ENCODE measurements around the gene DNAAF3.

The DNAAF3 gene

GRCh38 chr19:55165952-55166529 lies 372 bp downstream of the DNAAF3 start:
- DNase-seq, result peak; percentile 90
- H3K27ac ChIP-seq, result no peak overlapping the region
- no peaks in the 10 kb centered on the region for H3K36me3 ChIP-seq
- H3K9me3 ChIP-seq (ENCODE audit: severe bottlenecking), result no peaks in the 10 kb centered on the region
- H3K27me3 ChIP-seq (ENCODE audit: insufficient read depth, low read depth, severe bottlenecking), result peaks cover 5% of the 10 kb centered on the region
- TF ChIP-seq CTCF (IDR thresholded peaks at IDR 0.05; ENCODE audit: low read depth, low read length), result peak; percentile 75
- H3K4me3 ChIP-seq (ENCODE audit: low read depth, low read length), result peak overlapping the region; percentile 52

DNA sequence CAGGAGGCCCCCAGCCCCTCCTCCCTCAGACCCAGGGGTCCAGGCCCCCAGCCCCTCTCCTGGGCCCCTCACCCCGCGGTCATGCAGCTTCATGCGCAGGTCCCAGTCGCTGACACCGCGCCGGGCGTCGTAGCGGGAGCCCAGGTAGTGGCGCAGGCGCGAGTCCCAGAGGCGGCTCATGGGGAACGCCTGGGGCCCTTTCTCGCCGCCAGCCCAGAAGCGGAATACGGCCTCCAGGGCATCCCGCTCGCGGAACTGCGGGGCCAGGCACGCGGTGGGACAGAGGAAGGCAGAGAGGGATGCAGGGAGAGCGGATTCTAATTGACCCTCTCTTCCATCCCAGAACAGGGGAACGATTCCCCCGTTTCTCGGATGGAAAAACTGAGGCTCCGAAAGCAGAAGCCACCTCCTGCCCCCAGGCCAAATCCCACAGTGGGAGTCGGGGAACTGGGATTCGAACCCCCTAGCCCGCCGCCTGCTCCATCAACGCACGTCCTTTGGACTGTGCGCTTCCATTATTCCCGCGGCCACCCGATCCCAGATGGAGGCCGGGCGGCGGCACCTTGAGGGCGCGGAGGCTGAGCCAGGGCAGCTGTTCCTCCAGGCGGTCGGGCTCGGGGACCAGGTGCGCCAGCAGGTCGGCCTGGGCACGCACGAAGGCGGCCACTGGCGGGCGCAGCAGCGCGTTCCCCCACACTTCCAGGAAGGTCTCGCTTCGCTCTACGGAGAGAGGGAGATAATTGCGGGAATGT lies 4.7 kb downstream of the DNAAF3 start:
- Histone ChIP-seq H3K27me3 (ENCODE audit: insufficient read depth, low read depth, severe bottlenecking) (peaks cover 6% of the 10 kb centered on the region), H3K27ac (no peak overlapping the region), H3K9me3 (ENCODE audit: severe bottlenecking) (no peaks in the 10 kb centered on the region), H3K36me3 (no peaks in the 10 kb centered on the region), H3K4me3 (ENCODE audit: low read depth, low read length) (no peak overlapping the region)
- no peak for DNase-seq
- TF ChIP-seq CTCF (IDR thresholded peaks at IDR 0.05; ENCODE audit: low read depth, low read length), result no peak

DNA sequence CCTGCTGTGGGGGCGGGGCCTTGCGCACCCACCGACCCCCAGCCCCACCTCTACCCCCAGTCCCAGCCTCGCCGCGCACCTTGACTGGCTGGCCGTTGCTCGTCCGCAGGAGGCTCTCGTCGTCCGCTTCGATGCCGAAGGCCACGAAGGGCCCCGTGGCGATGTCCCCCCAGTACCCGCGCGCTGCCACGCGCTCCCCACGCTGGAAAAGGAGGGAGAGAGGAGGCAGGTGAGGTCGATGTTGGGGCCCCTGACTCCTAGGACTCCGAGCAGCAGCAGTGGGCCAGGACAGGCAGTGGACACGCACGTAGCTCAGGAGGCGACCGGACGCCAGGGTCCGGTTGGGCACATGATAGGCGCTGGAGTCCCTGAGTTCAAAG lies 5.4 kb downstream of the DNAAF3 start:
- TF ChIP-seq CTCF (IDR thresholded peaks at IDR 0.05; ENCODE audit: low read depth, low read length), result no peak
- Histone ChIP-seq H3K4me3 (ENCODE audit: low read depth, low read length) (peak overlapping the region; percentile 41), H3K27me3 (ENCODE audit: insufficient read depth, low read depth, severe bottlenecking) (peaks cover 6% of the 10 kb centered on the region)

DNA sequence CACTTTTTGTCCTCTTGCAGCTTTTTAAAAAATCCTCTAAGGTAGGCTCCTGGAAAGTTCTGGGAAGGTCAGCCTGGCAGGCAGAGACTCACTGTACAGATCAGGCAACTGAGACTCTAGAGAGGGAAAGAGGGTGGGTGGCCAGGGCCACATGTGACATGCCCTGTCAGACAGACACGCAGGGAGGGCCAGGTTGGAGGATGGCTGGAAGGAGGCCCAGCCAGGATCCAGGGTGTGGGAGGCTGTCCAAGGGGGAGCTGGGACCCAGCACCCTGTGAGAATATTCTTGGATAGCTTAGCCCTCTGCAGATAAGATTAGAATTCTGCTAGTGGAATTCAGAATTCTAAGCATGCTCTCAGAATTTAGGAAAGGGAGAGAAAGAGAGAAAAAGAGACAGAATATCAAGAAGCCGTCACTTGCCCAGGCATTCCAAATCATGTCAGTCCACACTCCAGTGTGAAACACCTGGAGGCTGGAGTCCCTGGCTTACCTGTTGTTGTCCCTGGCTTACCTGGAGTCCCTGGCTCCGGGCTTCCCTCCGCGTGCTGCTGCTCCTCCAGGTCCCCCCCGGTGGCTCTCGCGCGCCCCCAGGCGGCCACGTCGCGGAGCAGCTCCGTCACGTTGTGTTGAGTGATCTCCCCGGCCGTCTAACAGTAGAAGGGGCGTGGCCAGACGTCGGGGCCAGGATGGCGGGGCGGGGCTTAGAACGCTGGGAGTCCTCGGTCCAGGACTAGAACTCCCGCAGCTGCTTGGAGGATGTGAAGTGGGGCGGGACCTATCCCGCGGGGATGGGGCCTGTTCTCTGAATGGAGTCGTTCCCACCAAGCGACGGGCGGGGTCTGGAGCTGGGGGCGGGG lies 6.1 kb downstream of the DNAAF3 start:
- peak; percentile 98 for DNase-seq
- no peaks in the 10 kb centered on the region for H3K36me3 ChIP-seq
- H3K9me3 ChIP-seq (ENCODE audit: severe bottlenecking), result no peaks in the 10 kb centered on the region
- H3K27ac ChIP-seq, result no peak overlapping the region
- TF ChIP-seq CTCF (IDR thresholded peaks at IDR 0.05; ENCODE audit: low read depth, low read length), result peak; percentile 82
- H3K27me3 ChIP-seq (ENCODE audit: insufficient read depth, low read depth, severe bottlenecking), result peaks cover 6% of the 10 kb centered on the region
- peak overlapping the region; percentile 41; the same call in 1 of the 2 replicates for H3K4me3 ChIP-seq (ENCODE audit: low read depth, low read length)

More for the DNA sequence above, 5.4 kb downstream of the DNAAF3 start:
- no peak for DNase-seq
- no peak overlapping the region for H3K27ac ChIP-seq
- H3K36me3 ChIP-seq, result no peaks in the 10 kb centered on the region
- H3K9me3 ChIP-seq (ENCODE audit: severe bottlenecking), result no peaks in the 10 kb centered on the region

- peaks cover 6% of the 10 kb centered on the region for H3K27me3 ChIP-seq (ENCODE audit: insufficient read depth, low read depth, severe bottlenecking)
- TF ChIP-seq CTCF (IDR thresholded peaks at IDR 0.05; ENCODE audit: low read depth, low read length), result no peak
- H3K27ac ChIP-seq, result no peak overlapping the region
- DNase-seq, result no peak
- H3K9me3 ChIP-seq (ENCODE audit: severe bottlenecking), result no peaks in the 10 kb centered on the region
- H3K4me3 ChIP-seq (ENCODE audit: low read depth, low read length), result no peak overlapping the region
- no peaks in the 10 kb centered on the region for H3K36me3 ChIP-seq
Measured at GRCh38 chr19:55158848-55159749, 7.3 kb downstream of the DNAAF3 start.
